Nephron (organoid): Measurements from ENCODE around the gene WDR27.
A peak's percentile ranks its signal among the peaks of the same experiment; 100 is the strongest.

Experiments used
- H3K27ac Mint-ChIP-seq, 3 experiments: 2 replicates each; pipeline ENCODE4 v1.8.0; 2020; ENCODE audit warnings: mixed read lengths in 3 of 3, mild to moderate bottlenecking in 2 of 3, moderate library complexity in 1 of 3
- H3K27me3 Mint-ChIP-seq: 2 replicates; pipeline ENCODE4 v1.8.0; 2021; ENCODE audit warnings: low read depth, mild to moderate bottlenecking, moderate library complexity, mixed read lengths
- H3K36me3 Mint-ChIP-seq: 2 replicates; pipeline ENCODE4 v1.8.0; 2020; ENCODE audit warnings: low read depth, mixed read lengths
- H3K4me1 Mint-ChIP-seq: 2 replicates; pipeline ENCODE4 v1.8.0; 2020; ENCODE audit warnings: mixed read lengths
- H3K4me3 Mint-ChIP-seq, 3 experiments: 2 replicates each; pipeline ENCODE4 v1.8.0; 2020; ENCODE audit warnings: mild to moderate bottlenecking in 3 of 3, mixed read lengths in 3 of 3, moderate library complexity in 2 of 3
- H3K9me3 Mint-ChIP-seq: 2 replicates; pipeline ENCODE4 v1.8.0; 2020; ENCODE audit warnings: mixed read lengths
- TF ChIP-seq, protein P1 (sequence below), 3 experiments: fragments of 200-600 bp; sonication (generic); IDR thresholded peaks; one replicate each; pipeline ENCODE4 v1.5.0; 2021; ENCODE audit warnings: antibody characterized with exemption in 3 of 3; ENCODE audit not compliant: unreplicated experiment in 3 of 3

WDR27 gene

DNA sequence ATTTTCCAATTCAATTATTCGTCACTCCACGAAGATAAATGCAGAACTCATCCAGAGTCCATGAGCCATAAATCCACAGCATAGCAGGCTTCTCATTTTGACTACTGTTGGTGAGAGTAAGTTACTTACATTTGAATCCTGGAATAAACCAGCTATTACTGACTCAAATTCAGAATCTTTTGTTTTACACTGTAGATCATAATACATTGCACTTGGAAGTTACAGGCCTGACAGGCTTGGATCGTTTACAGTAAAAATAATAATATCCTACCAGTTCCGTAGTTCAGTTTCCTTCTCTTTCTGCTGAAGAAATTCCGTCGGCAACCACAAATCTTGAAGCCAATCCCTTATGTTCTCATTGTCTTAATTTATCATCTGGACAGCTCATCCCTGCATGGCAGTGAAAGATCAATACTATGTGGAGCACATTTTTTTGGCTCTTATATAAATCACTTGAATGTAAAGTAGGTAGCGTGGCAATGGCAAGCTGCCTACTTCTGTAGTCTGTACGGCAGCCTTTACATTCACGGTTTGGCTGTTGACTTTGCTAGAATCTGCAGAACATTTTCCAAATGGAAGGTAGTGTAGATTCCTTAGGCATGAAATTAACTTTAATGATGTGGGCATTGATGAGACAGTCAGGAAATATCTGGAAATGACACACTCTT is 142.9 kb downstream of the WDR27 start:
- H3K4me1 Mint-ChIP-seq: peaks cover 19% of the 10 kb centered on the region

DNA sequence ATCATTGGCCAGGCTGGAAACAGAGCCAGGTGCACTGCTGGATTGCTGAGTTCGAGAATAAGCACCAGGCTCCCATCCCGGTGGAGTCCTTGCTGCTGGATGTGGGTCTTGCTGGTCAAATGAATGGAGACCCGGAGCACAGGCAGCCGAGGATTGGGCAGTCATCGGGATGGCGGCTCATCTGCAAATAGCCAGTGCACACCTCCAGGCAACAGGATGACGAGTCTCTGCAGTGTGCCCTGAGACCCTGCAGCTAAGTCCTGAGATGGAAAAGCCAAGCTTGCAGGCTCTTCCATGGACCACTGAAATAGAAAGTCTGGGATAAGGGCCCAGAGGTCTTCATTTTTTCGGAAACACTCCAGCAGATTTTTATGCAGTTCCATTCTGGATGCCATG is 143.5 kb downstream of the WDR27 start:
- Mint-ChIP-seq H3K4me3 (no peak overlapping the region), H3K36me3 (peaks cover 40% of the 10 kb centered on the region), H3K27me3 (no peaks in the 10 kb centered on the region), H3K4me1 (peaks cover 25% of the 10 kb centered on the region), H3K9me3 (peaks cover 13% of the 10 kb centered on the region), H3K27ac (peak overlapping the region in 2 of 3 experiments; percentile 56 to 87)
- TF ChIP-seq, protein P1, sequence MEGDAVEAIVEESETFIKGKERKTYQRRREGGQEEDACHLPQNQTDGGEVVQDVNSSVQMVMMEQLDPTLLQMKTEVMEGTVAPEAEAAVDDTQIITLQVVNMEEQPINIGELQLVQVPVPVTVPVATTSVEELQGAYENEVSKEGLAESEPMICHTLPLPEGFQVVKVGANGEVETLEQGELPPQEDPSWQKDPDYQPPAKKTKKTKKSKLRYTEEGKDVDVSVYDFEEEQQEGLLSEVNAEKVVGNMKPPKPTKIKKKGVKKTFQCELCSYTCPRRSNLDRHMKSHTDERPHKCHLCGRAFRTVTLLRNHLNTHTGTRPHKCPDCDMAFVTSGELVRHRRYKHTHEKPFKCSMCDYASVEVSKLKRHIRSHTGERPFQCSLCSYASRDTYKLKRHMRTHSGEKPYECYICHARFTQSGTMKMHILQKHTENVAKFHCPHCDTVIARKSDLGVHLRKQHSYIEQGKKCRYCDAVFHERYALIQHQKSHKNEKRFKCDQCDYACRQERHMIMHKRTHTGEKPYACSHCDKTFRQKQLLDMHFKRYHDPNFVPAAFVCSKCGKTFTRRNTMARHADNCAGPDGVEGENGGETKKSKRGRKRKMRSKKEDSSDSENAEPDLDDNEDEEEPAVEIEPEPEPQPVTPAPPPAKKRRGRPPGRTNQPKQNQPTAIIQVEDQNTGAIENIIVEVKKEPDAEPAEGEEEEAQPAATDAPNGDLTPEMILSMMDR (IDR thresholded peaks at IDR 0.05; ENCODE audit: unreplicated experiment in 3 of 3): no peak

More for the DNA sequence above, 142.9 kb downstream of the WDR27 start:
- Mint-ChIP-seq H3K27me3 (no peaks in the 10 kb centered on the region), H3K9me3 (peaks cover 13% of the 10 kb centered on the region), H3K36me3 (peaks cover 46% of the 10 kb centered on the region), H3K4me3 (peak overlapping the region in 2 of 3 experiments; percentile 58 to 60), H3K27ac (peak overlapping the region; percentile 11 to 87 (median 56))
- TF ChIP-seq, protein P1 (IDR thresholded peaks at IDR 0.05; ENCODE audit: unreplicated experiment in 3 of 3): no peak

DNA sequence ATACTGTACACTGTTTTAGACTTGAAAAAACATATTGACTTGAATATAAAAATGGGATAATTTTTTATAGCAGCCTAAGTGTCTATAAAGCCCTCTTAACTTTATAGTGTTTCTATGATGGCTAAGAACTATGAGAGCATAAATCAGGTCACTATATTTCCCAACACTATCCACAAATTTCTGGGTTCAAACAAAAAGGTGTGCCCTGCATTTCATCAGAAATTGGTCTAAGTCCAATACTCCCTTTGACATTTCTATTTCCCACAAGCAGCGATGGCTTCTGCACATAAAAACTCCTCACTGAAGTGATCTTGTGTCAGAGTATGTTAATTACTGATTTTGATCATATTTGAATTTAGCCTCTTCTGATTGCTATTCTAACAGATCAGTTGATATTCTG is 143.9 kb downstream of the WDR27 start:
- peaks cover 10% of the 10 kb centered on the region for H3K9me3 Mint-ChIP-seq
- peaks cover 38% of the 10 kb centered on the region for H3K36me3 Mint-ChIP-seq

DNA sequence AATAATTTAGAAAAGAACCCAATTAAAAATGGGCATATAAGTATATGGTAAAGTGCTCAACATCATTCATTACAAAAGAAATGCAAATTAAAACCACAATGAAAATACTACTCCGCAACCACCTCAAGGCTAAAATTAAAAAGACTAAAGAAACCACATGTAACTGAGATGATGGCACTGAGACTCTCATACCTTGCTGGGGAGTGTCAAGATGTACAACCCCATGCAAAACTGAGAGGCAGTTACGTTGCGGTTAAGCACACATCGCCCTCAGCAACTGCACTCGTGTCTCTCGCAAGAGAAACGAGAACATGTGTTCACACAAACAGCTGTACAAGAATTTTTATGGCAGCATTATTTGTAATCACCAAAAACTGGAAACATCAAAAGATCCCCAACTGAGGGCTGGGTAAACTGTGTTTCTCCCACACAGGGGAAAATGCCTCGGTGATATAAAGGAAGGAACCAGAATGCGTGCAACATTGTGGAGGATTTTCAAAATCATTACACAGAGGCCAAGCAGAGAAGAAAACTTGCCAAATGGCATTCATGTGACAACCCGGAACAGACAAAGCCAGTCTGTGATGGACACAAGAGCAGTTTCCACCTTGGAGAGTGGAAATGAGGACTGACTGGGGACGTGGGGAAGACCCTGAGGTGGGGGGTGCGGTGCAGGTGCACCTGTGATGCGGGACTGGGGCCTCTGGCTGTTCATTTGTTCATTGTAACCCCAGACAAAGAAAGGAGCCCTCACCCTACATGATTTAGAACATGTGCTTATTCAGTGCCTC is 144.9 kb downstream of the WDR27 start:
- H3K4me3 Mint-ChIP-seq: no peak overlapping the region
- no peak overlapping the region for H3K27ac Mint-ChIP-seq
- peaks cover 39% of the 10 kb centered on the region for H3K4me1 Mint-ChIP-seq
- TF ChIP-seq, protein P1 (IDR thresholded peaks at IDR 0.05; ENCODE audit: unreplicated experiment in 3 of 3): no peak
- H3K9me3 Mint-ChIP-seq: peaks cover 2% of the 10 kb centered on the region
- H3K36me3 Mint-ChIP-seq: peaks cover 29% of the 10 kb centered on the region
- H3K27me3 Mint-ChIP-seq: peaks cover 4% of the 10 kb centered on the region

More for the DNA sequence above, 143.9 kb downstream of the WDR27 start:
- peaks cover 29% of the 10 kb centered on the region for H3K4me1 Mint-ChIP-seq
- H3K4me3 Mint-ChIP-seq: no peak overlapping the region
- TF ChIP-seq, protein P1 (IDR thresholded peaks at IDR 0.05; ENCODE audit: unreplicated experiment in 3 of 3): no peak
- H3K27me3 Mint-ChIP-seq: no peaks in the 10 kb centered on the region
- no peak overlapping the region for H3K27ac Mint-ChIP-seq

DNA sequence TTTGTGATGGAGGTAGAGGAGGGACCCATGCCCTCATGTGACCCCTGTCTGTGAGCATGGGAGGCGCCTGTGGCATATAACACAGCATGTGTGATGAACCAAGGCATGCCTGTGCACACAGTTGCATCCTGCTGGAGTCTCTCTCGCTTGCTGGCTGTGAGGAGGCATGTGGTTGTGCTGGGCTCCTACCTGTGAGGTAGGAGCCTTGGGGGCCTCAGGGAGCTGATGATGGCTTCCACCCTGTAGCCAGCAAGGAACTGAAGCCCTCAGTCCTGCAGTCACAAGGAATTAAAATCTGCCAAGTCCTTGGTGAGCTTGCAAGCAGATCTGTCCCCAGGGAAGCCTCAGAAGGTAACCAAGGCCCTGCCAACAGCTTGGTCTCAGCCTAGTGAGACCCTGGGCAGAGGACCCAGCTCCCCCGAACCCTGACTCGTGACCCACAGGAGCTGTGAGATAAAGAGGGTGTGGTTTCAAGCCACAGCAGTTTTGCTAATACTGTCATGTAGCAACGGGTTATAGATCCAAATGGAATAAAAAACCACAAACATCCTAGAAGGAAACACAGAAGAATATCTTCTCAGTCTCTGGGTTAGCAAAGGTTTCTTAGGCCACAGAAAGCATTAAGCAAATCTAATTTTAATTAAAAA is 145.7 kb downstream of the WDR27 start:
- H3K27me3 Mint-ChIP-seq: peaks cover 5% of the 10 kb centered on the region
- TF ChIP-seq, protein P1 (IDR thresholded peaks at IDR 0.05; ENCODE audit: unreplicated experiment in 3 of 3): no peak
- no peaks in the 10 kb centered on the region for H3K9me3 Mint-ChIP-seq
- peaks cover 20% of the 10 kb centered on the region for H3K36me3 Mint-ChIP-seq
- no peak overlapping the region for H3K27ac Mint-ChIP-seq
- H3K4me1 Mint-ChIP-seq: peaks cover 40% of the 10 kb centered on the region
- H3K4me3 Mint-ChIP-seq: no peak overlapping the region
